RWPE2 (cell line): ENCODE measurements around the gene TRPV6.

Experiments
- ATAC-seq: fragments of 200-7000 bp; cut with Tn5 transposase; 3 replicates; pipeline ENCODE4 v1.9.1; 2021; ENCODE audit warnings: low read depth
- DNase-seq: peaks from one replicate; pipeline ENCODE4 v3.0.0-alpha.2; 2020; ENCODE audit warnings: low spot score
- H3K27ac ChIP-seq: fragments of 450-650 bp; 2 replicates; pipeline ENCODE4 v1.5.1; 2017; ENCODE audit warnings: mild to moderate bottlenecking; ENCODE audit not compliant: poor library complexity, severe bottlenecking
- H3K27me3 ChIP-seq: fragments of 250-450 bp; sonication (Bioruptor Pico); 2 replicates; pipeline ENCODE4 v1.5.1; 2021; ENCODE audit warnings: mild to moderate bottlenecking, moderate library complexity; ENCODE audit not compliant: insufficient read depth, poor library complexity, severe bottlenecking
- H3K36me3 ChIP-seq: fragments of 250-450 bp; sonication (Bioruptor Pico); 2 replicates; pipeline ENCODE4 v1.5.1; 2020; ENCODE audit warnings: low read depth, mild to moderate bottlenecking, moderate library complexity
- H3K4me1 ChIP-seq: fragments of 250-450 bp; sonication (Bioruptor Pico); 2 replicates; pipeline ENCODE4 v1.5.1; 2021; ENCODE audit warnings: mild to moderate bottlenecking, moderate library complexity; ENCODE audit not compliant: insufficient read depth, poor library complexity, severe bottlenecking
- H3K4me3 ChIP-seq: fragments of 250-450 bp; sonication (Bioruptor Pico); 2 replicates; pipeline ENCODE4 v1.5.1; 2021; ENCODE audit warnings: mild to moderate bottlenecking, moderate library complexity; ENCODE audit not compliant: severe bottlenecking
- H3K9me3 ChIP-seq: fragments of 250-450 bp; sonication (Bioruptor Pico); 2 replicates; pipeline ENCODE4 v1.5.1; 2021; ENCODE audit warnings: mild to moderate bottlenecking, moderate library complexity; ENCODE audit not compliant: severe bottlenecking
- TF ChIP-seq, protein P1 (sequence below): fragments of 450-650 bp; IDR thresholded peaks from one replicate; pipeline ENCODE4 v1.5.1; 2017; ENCODE audit warnings: mild to moderate bottlenecking, moderate library complexity; ENCODE audit not compliant: poor library complexity, severe bottlenecking

Gene TRPV6

DNA sequence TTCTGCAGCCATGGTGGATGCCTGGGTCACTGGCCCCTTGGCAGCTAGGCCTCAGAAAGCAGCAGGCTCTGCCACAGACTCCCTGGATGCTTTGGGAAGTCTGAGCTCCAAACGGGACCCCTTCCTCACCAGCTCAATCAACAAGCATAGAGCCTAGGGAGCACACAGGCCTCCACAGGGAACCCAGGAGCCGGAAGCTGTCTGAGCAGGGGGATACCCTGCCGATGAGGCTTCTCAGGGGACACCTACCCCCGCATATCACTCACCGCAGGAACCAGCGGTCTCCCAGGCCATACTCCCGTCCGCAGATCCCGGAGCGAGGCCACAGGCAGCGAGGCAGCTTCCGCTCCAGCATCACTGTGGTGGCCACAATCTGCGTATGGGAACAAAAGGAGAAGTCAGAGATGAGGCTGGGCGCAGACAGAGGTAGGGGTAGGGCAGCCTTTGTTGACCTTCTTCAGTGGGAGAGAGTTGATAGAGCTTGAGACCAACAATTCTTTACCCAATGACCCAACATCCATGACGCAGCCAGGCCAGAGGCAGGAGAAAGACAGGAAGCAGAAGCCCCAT lies 13.4 kb downstream of the TRPV6 start:
- Histone ChIP-seq H3K36me3 (no peaks in the 10 kb centered on the region), H3K4me3 (no peak overlapping the region), H3K27ac (no peak overlapping the region), H3K4me1 (no peaks in the 10 kb centered on the region), H3K27me3 (no peaks in the 10 kb centered on the region), H3K9me3 (no peaks in the 10 kb centered on the region)
- TF ChIP-seq, protein P1, sequence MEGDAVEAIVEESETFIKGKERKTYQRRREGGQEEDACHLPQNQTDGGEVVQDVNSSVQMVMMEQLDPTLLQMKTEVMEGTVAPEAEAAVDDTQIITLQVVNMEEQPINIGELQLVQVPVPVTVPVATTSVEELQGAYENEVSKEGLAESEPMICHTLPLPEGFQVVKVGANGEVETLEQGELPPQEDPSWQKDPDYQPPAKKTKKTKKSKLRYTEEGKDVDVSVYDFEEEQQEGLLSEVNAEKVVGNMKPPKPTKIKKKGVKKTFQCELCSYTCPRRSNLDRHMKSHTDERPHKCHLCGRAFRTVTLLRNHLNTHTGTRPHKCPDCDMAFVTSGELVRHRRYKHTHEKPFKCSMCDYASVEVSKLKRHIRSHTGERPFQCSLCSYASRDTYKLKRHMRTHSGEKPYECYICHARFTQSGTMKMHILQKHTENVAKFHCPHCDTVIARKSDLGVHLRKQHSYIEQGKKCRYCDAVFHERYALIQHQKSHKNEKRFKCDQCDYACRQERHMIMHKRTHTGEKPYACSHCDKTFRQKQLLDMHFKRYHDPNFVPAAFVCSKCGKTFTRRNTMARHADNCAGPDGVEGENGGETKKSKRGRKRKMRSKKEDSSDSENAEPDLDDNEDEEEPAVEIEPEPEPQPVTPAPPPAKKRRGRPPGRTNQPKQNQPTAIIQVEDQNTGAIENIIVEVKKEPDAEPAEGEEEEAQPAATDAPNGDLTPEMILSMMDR = no peak
- no peak for ATAC-seq
- DNase-seq = no peak

DNA sequence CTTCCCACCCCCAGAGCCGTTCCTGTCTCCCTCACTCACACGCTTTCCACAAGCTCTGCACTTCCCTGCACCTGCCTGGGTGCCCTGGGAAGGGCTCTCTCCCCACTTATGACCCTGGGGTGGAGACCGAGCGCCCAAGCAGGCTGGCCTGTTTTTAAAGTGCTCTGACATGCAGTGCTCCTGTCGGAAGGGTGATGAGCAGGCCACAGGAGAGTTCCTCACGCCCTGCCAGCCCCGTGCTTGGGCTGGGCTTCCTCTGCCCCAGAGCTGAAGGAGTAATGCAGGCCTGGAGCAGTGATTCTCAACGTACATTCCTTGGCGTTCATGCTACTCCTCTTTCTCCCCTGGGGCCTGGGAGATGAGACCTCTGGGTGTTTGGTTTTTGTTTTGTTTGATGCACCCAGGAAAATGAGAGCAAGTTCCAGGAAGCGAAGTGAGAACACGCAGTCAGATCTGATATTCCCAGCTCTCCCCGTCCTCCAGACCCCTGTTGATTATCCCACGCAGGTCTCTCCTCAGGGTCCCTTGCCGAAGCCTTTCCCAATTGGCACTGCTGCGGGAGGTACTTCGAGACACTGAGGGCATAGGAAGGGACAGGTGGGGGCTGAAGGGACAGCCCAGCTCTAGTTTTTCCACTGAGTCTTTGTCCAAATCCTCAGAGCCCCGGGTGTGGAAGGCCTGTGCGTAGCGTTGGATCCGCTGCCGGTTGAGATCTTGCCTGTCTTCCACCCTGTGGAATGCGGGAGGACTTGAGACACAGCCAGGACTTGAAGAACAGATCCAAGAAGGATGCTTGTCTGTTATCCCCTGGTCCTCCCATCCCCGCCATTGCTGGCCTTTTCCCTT lies 14.1 kb downstream of the TRPV6 start:
- DNase-seq = no peak
- Histone ChIP-seq H3K36me3 (no peaks in the 10 kb centered on the region), H3K27ac (no peak overlapping the region), H3K27me3 (no peaks in the 10 kb centered on the region), H3K9me3 (no peaks in the 10 kb centered on the region), H3K4me3 (no peak overlapping the region), H3K4me1 (no peaks in the 10 kb centered on the region)
- no peak for ATAC-seq
- TF ChIP-seq, protein P1 = no peak

DNA sequence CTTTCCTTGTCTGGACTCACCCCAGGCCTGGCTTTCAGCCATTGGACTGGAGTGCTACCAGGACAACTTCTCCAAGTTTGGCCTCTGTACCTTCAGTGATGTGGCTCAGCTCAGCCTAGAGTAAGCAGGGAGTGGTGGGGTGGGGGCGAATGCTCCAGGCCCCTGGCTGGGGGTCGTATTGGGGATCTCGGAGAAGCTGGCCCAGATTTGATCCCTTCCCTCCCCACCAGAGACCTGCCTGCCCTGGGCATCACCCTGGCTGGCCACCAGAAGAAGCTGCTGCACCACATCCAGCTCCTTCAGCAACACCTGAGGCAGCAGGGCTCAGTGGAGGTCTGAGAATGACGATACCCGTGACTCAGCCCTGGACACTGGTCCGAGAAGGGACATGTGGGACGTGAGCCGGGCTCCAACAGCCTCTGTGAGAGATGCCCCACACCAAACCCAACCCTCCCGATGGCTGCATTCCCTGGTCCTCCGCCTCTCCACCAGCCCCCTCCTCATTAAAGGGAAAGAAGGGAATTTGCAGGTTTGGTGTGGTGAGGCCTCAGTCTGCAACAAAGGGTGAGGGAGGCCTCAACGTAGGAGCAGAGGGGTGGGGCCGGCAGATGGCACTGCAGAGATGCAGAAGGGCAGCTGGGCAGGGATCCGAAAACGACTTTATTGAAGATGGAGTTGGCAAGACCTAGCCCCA lies 14.8 kb downstream of the TRPV6 start:
- TF ChIP-seq, protein P1 = no peak
- DNase-seq (no peak), ATAC-seq (no peak)
- no peak overlapping the region for H3K27ac ChIP-seq
- H3K4me1 ChIP-seq = no peaks in the 10 kb centered on the region
- H3K4me3 ChIP-seq = no peak overlapping the region
- H3K36me3 ChIP-seq = no peaks in the 10 kb centered on the region
- H3K9me3 ChIP-seq = no peaks in the 10 kb centered on the region
- no peaks in the 10 kb centered on the region for H3K27me3 ChIP-seq

DNA sequence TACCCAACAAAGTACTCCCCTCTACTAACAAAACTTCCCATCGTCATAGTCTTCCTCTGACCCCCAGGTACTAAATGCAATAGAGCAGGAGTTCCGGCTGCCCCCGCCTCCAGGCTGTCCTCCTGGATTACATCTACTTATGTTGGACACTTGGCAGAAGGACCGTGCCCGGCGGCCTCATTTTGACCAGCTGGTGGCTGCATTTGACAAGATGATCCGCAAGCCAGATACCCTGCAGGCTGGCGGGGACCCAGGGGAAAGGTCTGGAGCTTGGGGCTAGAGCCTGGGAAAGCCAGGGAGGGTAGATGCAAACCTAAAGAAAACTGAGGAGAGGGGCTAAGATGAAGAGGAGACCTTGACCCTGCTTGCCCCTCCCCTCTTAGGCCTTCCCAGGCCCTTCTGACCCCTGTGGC lies 15.4 kb downstream of the TRPV6 start:
- Histone ChIP-seq H3K27me3 (no peaks in the 10 kb centered on the region), H3K9me3 (no peaks in the 10 kb centered on the region), H3K4me1 (no peaks in the 10 kb centered on the region), H3K4me3 (no peak overlapping the region), H3K27ac (no peak overlapping the region), H3K36me3 (no peaks in the 10 kb centered on the region)
- ATAC-seq = no peak
- no peak for DNase-seq
- TF ChIP-seq, protein P1 = no peak
